Kidney capillary endothelial cell (primary cell): ENCODE data around the gene AATK.

Source experiments
- DNase-seq: peaks from one replicate; pipeline ENCODE4 v3.0.0-alpha.2; 2018; ENCODE audit warnings: low spot score

The AATK gene, protein sequence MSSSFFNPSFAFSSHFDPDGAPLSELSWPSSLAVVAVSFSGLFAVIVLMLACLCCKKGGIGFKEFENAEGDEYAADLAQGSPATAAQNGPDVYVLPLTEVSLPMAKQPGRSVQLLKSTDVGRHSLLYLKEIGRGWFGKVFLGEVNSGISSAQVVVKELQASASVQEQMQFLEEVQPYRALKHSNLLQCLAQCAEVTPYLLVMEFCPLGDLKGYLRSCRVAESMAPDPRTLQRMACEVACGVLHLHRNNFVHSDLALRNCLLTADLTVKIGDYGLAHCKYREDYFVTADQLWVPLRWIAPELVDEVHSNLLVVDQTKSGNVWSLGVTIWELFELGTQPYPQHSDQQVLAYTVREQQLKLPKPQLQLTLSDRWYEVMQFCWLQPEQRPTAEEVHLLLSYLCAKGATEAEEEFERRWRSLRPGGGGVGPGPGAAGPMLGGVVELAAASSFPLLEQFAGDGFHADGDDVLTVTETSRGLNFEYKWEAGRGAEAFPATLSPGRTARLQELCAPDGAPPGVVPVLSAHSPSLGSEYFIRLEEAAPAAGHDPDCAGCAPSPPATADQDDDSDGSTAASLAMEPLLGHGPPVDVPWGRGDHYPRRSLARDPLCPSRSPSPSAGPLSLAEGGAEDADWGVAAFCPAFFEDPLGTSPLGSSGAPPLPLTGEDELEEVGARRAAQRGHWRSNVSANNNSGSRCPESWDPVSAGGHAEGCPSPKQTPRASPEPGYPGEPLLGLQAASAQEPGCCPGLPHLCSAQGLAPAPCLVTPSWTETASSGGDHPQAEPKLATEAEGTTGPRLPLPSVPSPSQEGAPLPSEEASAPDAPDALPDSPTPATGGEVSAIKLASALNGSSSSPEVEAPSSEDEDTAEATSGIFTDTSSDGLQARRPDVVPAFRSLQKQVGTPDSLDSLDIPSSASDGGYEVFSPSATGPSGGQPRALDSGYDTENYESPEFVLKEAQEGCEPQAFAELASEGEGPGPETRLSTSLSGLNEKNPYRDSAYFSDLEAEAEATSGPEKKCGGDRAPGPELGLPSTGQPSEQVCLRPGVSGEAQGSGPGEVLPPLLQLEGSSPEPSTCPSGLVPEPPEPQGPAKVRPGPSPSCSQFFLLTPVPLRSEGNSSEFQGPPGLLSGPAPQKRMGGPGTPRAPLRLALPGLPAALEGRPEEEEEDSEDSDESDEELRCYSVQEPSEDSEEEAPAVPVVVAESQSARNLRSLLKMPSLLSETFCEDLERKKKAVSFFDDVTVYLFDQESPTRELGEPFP (N-terminal part only)

GRCh38 chr17:81166033-81166492 is at the start of gene AATK:
AATK (minus strand) TSS chr17:81166221; CDS start chr17:81165992, 229 bp downstream.
- DNase-seq, result no peak

- DNase-seq, result no peak
Measured at GRCh38 chr17:81213978-81214377, 48.0 kb upstream of the AATK start.

DNA sequence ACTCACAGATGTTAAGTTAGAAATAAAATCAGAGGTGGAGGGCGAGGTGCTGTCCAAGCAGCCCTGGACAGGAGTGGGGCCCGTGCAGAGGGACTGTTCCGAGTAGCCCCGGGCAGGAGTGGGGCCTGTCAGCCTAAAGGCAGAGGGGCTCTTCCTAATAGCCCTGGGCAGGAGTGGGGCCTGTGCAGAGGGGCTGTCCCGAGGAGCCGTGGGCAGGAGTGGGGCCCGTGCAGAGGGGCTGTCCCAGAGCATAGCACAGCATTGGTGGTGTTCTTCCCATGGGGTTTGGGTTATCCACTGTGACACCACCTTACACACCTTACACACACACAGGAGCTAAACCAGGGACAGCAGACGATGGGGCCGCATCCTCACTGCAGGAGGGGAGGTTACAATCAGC is 46.3 kb upstream of the AATK start:
- DNase-seq, result no peak

DNA sequence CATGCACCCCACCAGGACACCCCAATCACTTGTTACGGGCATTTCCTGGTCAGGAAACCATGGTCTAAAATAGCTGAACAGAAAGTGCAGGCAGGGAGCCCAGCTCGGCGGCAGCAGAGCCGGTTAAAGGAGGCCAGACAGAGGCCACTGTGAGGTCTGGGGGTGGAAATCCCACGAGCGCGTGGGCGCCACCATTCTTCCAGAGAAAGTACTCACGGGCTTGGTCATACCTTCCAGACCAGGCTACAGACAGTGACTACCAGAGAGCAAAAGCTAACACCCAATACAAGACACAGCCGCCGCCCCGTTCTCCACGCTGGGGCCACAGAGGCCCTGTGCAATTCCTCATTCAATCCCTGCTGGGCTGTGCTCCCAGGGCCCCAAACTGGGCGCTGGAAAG is 44.8 kb upstream of the AATK start:
- DNase-seq, result no peak

GRCh38 chr17:81210466-81210865 is 44.4 kb upstream of the AATK start:
- DNase-seq, result no peak

GRCh38 chr17:81209141-81209540 is 43.1 kb upstream of the AATK start:
- DNase-seq, result no peak

DNA sequence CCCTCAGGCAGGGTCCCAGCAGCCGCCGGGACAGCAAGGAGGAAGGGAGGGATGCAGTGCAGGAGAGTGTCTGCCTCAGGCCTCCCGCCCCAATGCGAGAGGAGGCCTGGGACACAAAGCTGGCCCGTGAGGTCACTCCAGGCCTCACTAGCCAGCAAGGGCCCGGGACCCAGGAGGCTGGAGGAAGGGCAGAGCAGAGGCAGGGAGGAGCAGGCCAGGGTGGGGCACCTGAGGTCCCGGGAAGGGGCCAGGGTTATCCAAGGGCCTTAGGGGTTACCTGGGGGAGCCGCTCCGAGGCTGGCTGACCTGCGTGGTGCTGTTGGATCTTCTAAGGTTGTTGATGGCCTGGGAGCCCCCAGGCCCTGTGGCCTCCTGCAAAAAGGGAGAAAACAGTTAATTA is 42.6 kb upstream of the AATK start:
- DNase-seq, result no peak

GRCh38 chr17:81207610-81208581 is 41.9 kb upstream of the AATK start:
- DNase-seq, result no peak

DNA sequence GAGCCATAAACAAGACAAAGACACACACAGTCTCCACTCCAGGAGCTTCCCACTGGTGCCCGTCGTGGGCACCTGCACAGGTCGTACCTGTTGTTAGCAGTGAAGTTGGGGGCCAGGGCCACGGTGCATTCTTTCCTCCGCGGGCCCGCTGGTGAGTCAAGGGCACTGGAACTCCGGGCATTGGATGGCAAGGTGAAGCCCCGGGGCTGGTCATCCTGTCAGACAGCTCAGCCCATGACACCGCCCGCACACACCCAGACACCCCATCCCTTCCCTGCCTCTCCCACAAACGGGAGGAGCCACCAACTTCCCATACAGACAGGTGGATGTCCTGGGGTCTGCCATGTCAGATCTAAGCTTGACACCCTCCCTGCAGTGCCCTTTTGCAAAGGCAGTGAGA is 40.6 kb upstream of the AATK start:
- no peak for DNase-seq

DNA sequence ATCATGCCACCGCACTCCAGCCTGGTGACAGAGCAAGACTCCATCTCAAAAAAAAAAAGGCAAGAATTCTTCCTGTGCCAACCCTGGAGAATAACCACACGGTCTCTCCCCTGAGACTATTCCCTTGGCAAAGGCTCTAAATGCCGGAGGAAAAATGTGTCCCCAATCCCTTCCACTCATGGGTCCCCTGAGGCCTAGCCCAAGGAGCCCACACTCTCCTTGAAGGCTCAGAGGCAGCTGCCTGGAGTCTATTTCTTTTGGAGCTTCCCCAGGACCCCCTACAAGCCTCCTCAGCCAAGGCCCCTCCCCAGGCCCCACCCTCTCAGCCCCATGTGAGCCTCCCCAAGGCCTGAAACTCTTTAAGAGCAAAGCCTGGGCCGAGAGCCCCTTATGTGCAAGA is 40.1 kb upstream of the AATK start:
- DNase-seq, result no peak

GRCh38 chr17:81204578-81204977 is 38.6 kb upstream of the AATK start:
- DNase-seq, result no peak

GRCh38 chr17:81203136-81203535 is 37.1 kb upstream of the AATK start:
- DNase-seq, result no peak

DNA sequence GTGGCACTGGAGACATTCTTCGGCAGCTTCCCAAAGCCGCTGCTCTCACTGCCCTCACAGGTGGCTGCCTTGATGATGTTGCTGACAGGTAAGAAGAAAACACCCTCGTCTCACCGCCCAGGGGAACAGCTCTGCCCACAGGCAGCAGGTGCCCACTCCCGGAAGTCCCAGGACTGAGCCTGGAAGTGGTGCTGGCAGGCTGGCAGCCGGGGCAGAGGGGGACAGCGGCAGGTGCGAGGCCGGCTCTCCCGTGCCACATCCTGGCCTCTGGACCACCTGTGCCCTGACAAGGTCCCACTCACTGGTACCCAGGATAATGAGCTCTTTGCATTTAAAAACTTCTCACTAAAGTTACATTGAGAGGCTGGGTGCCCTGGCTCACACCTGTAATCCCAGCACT is 36.3 kb upstream of the AATK start:
- no peak for DNase-seq

- peak; percentile 76 for DNase-seq
Measured at GRCh38 chr17:81200695-81201580, 34.9 kb upstream of the AATK start.

- no peak for DNase-seq
Measured at GRCh38 chr17:81200201-81200600, 34.2 kb upstream of the AATK start.

DNA sequence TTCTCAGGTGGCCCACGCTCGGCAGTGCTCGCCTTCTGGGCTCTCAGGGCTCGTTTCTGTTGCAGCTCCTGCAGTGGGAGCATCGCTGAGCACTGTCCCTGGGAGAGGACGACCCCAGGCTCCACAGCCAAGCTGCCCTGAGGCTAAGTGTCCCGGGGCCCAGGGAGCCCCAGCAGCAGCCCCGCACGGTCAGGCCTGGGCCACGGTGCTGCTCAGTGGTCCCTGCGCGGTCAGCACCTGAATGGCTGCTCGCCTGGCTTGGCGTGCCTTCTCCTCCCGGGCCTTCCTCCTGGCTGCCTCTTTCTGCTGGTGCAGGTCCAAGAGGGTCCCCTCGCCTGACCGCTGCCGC is 33.4 kb upstream of the AATK start:
- no peak for DNase-seq

DNA sequence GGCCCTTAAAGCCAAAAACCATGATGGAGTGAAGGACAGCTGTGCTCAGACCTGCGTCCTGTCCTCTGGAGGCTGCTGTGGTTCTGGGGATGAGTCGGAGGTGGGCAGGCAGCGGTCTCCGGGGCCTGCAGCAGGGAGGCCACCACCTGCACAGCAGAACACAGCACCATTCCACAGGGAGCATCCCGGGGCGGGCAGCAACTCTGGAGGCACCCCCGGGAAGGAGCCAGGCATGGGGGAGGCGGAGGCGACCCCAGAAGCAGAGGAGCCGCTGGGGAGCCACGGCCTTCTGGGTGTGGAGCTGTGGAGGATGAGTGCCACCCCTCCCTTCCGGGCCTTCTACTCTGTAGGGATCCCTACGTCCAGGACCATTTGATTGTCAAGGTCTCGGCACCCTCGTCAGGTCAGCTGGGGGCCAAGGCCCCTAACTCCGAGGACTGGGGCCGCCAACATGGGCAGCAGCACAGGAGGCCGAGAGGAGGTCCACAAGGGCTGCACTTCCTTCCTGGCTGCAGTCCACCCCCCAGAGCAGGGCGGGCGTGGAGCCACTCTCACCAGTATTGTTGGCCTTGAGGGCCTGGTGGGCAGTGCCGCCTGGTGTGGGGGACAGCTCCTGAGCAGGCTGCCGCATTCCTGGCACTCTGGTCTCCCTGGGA is 32.9 kb upstream of the AATK start:
- DNase-seq, result no peak

DNA sequence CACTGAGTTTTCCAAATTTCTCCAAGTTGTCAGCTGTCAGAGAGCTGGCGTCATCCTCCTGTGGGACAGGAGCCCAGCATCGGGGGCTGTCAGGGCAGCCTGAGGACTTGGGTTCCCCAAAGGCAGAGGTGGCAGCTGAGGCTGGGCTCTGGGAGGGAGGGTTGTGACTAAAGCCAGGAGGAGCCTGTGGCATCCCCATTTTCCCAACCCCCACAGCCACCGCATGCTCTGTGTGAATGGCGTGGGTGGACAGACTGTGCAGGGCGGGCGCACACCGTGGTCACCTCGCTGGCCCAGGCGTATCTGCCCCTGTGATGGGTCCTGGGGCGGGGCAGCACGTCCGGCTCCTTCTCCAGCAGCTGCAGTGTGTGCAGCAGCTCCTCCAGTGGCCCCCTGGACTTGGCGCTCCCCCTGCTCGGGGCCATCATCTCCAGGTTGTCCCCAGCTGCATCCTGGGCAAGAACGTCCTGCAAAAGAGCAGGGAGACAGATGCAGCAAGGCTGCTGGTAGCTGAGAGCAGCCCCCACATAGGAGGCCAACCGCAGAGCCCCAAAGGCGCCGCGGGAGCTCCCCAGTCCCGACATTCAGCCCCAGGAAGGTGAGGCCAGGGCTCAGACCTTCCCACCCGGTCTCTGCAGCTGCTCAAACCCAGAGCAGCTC is 31.9 kb upstream of the AATK start:
- no peak for DNase-seq

DNA sequence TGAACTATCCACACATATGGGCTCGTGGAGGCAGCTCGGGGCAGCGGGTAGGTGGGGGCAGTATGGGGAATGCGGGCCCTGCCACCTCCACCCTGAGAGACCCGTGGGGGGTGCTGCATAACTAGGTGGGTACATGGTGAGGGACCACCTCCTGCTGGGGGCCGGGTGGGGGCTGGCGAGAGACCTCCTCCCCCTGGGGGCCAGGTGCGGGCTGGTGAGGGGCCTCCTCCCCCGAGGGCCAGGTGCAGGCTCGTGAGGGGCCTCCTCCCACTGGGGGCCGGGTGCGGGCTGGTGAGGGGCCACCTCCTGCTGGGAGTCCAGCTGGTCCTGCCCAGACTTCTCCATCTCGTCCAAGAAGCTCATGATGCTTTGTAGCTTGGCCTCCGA is 31.4 kb upstream of the AATK start:
- no peak for DNase-seq
